Prostate gland (tissue), 2 donors: ENCODE results near the gene CIROP.

Source experiments
- CTCF ChIP-seq, 4 experiments: fragments of 200-600 bp in 2 of 4; fragments of 450-650 bp in 2 of 4; sonication (generic) in 2 of 4; IDR thresholded peaks; 1 replicate in 3 of 4; 2 replicates in 1 of 4; pipeline ENCODE4 v1.5.1; 2016 to 2019; ENCODE audit warnings: antibody characterized with exemption in 4 of 4, mild to moderate bottlenecking in 2 of 4, moderate library complexity in 2 of 4
- POLR2A ChIP-seq: fragments of 450-650 bp; IDR thresholded peaks from one replicate; pipeline ENCODE4 v1.6.1; 2016; ENCODE audit warnings: antibody characterized with exemption, mild to moderate bottlenecking

- TF ChIP-seq POLR2A (no peak), CTCF (IDR thresholded peaks at IDR 0.05) (no peak)
These were observed 7.0 kb downstream of the CIROP start for GRCh38 chr14:23097786-23098185.
